GM19328 (cell line): Measurements from ENCODE around the gene KIAA0232.
"Not testable (repeated sequence)": the region's sequence is repeated elsewhere in the genome, so short reads cannot be mapped to it uniquely, and the experiment has no call there.

Experiments used
- ATAC-seq: cut with Tn5 transposase; IDR thresholded peaks from one replicate; pipeline ENCODE4 v1.9.1; 2021; ENCODE audit warnings: mild to moderate bottlenecking, moderate library complexity; ENCODE audit not compliant: unreplicated experiment

The KIAA0232 gene

GRCh38 chr4:6773106-6773505 lies 9.4 kb upstream of the KIAA0232 start:
- ATAC-seq = no peak

GRCh38 chr4:6773616-6774540 lies 8.6 kb upstream of the KIAA0232 start:
- no peak for ATAC-seq

GRCh38 chr4:6775746-6776145 lies 6.8 kb upstream of the KIAA0232 start:
- ATAC-seq = no peak

GRCh38 chr4:6776920-6777635 lies 5.4 kb upstream of the KIAA0232 start:
- ATAC-seq = no peak

GRCh38 chr4:6777636-6778281 lies 4.8 kb upstream of the KIAA0232 start:
- ATAC-seq = no peak

GRCh38 chr4:6778435-6778834 lies 4.1 kb upstream of the KIAA0232 start:
- ATAC-seq = no peak

- no peak for ATAC-seq
Measured at GRCh38 chr4:6779667-6780565, 2.6 kb upstream of the KIAA0232 start.

- ATAC-seq = no peak
Measured at GRCh38 chr4:6781113-6781512, 1.4 kb upstream of the KIAA0232 start.

- ATAC-seq = no peak
Measured at GRCh38 chr4:6781561-6781960, 966 bp upstream of the KIAA0232 start.

GRCh38 chr4:6782846-6783110 lies 251 bp downstream of the KIAA0232 start:
- no peak for ATAC-seq

GRCh38 chr4:6783111-6783981 lies 819 bp downstream of the KIAA0232 start:
- peak; percentile 69 for ATAC-seq

- ATAC-seq = no peak
Measured at GRCh38 chr4:6785572-6785925, 3.0 kb downstream of the KIAA0232 start.

- no peak for ATAC-seq
Measured at GRCh38 chr4:6788123-6788522, 5.6 kb downstream of the KIAA0232 start.

- not testable (repeated sequence) for ATAC-seq
Measured at GRCh38 chr4:6791245-6791644, 8.7 kb downstream of the KIAA0232 start.

- ATAC-seq = not testable (repeated sequence)
Measured at GRCh38 chr4:6791796-6792195, 9.3 kb downstream of the KIAA0232 start.

- ATAC-seq = no peak
Measured at GRCh38 chr4:6794189-6794588, 11.7 kb downstream of the KIAA0232 start.

GRCh38 chr4:6795821-6796220 lies 13.3 kb downstream of the KIAA0232 start:
- no peak for ATAC-seq

GRCh38 chr4:6797368-6797767 lies 14.8 kb downstream of the KIAA0232 start:
- not testable (repeated sequence) for ATAC-seq

GRCh38 chr4:6799091-6799490 lies 16.6 kb downstream of the KIAA0232 start:
- ATAC-seq = no peak

- ATAC-seq = no peak
Measured at GRCh38 chr4:6802025-6802424, 19.5 kb downstream of the KIAA0232 start.
